GM20431 (cell line): ENCODE measurements around the gene ETNK2.
"Not testable (repeated sequence)": the region's sequence is repeated elsewhere in the genome, so short reads cannot be mapped to it uniquely, and the experiment has no call there.

Experiments
- in situ Hi-C: fragments of 300-500 bp; cut with MseI, MboI; formaldehyde crosslinking; loops from one replicate; pipeline ENCODE4 v1.15.0; 2020; ENCODE audit warnings: low sequenced_read_pairs; ENCODE audit not compliant: unreplicated experiment

Gene ETNK2

GRCh38 chr1:204107892-204108291, 44.0 kb downstream of the ETNK2 start:
- in situ Hi-C loops = no loop called here

GRCh38 chr1:204106825-204107224, 45.0 kb downstream of the ETNK2 start:
- in situ Hi-C loops = no loop called here

GRCh38 chr1:204105131-204105515, 46.7 kb downstream of the ETNK2 start:
- in situ Hi-C loops = no loop called here

- in situ Hi-C loops = no loop called here
Observed at GRCh38 chr1:204104331-204105130, 47.3 kb downstream of the ETNK2 start.

- in situ Hi-C loops = no loop called here
Observed at GRCh38 chr1:204103431-204103741, 48.5 kb downstream of the ETNK2 start.

- in situ Hi-C loops = no loop called here
Observed at GRCh38 chr1:204102739-204103430, 49.0 kb downstream of the ETNK2 start.

GRCh38 chr1:204102029-204102611, 49.7 kb downstream of the ETNK2 start:
- in situ Hi-C loops = no loop called here

GRCh38 chr1:204099754-204100153, 52.1 kb downstream of the ETNK2 start:
- in situ Hi-C loops = not testable (repeated sequence)

GRCh38 chr1:204098683-204099082, 53.2 kb downstream of the ETNK2 start:
- in situ Hi-C loops = no loop called here

GRCh38 chr1:204096931-204097330, 54.9 kb downstream of the ETNK2 start:
- in situ Hi-C loops = no loop called here

GRCh38 chr1:204094856-204095634, 56.8 kb downstream of the ETNK2 start:
- in situ Hi-C loops = no loop called here

GRCh38 chr1:204094313-204094729, 57.5 kb downstream of the ETNK2 start:
- in situ Hi-C loops = no loop called here

- in situ Hi-C loops = no loop called here
Observed at GRCh38 chr1:204093781-204094180, 58.1 kb downstream of the ETNK2 start.

- in situ Hi-C loops = no loop called here
Observed at GRCh38 chr1:204093421-204093717, 58.5 kb downstream of the ETNK2 start.

GRCh38 chr1:204092632-204093420, 59.0 kb downstream of the ETNK2 start:
- in situ Hi-C loops = no loop called here

- in situ Hi-C loops = no loop called here
Observed at GRCh38 chr1:204091787-204092312, 60.0 kb downstream of the ETNK2 start.

- in situ Hi-C loops = no loop called here
Observed at GRCh38 chr1:204091066-204091465, 60.8 kb downstream of the ETNK2 start.

- in situ Hi-C loops = not testable (repeated sequence)
Observed at GRCh38 chr1:204090132-204090531, 61.7 kb downstream of the ETNK2 start.

GRCh38 chr1:204089044-204089751, 62.6 kb downstream of the ETNK2 start:
- in situ Hi-C loops = no loop called here
